GM12878 (cell line): ENCODE results near the gene ADARB1. TPM values are rescaled to one million over a fixed set of nuclear protein-coding genes. Genes with fewer than 3 reads are reported as not detected.

Experiments used
- ATAC-seq: fragments of 200-7000 bp; cut with Tn5 transposase; 3 replicates; pipeline ENCODE4 v1.9.1; 2020; ENCODE audit warnings: mild to moderate bottlenecking, moderate library complexity
- BruUV-seq: library from RNA; stranded (reverse); fragments of 400-500 nt; replicated peaks from 2 replicates; lab custom pipeline; 2021; lab: Mats Ljungman, UMichigan
- CTCF ChIA-PET: fragments of 300-600 bp; sonication (Branson Sonifier 250); formaldehyde crosslinking; extraction: SDS; loops from one replicate; lab custom pipeline; 2021; ENCODE audit warnings: inconsistent platforms; lab: Yijun Ruan, JAX
- POLR2A ChIA-PET: fragments of 350-600 bp; formaldehyde crosslinking; extraction: SDS; loops from one replicate; lab custom pipeline; 2021; ENCODE audit warnings: inconsistent platforms; lab: Charles Lee
- RAD21 ChIA-PET: fragments of 300-600 bp; sonication (Branson Sonifier 250); formaldehyde crosslinking; loops from one replicate; lab custom pipeline; 2023; ENCODE audit warnings: antibody characterized with exemption; ENCODE audit not compliant: unreplicated experiment; lab: Charles Lee
- SMC1A ChIA-PET: fragments of 300-600 bp; sonication (Branson Sonifier 250); formaldehyde crosslinking; loops from one replicate; lab custom pipeline; 2023; ENCODE audit not compliant: unreplicated experiment, uncharacterized antibody; lab: Charles Lee
- DNase-seq: peaks from one replicate; pipeline ENCODE4 v3.0.0-alpha.2; 2011; ENCODE audit warnings: low read depth, low spot score
- FAIRE-seq: peaks from 3 replicates; lab custom pipeline; 2011; peaks lifted over from hg19 to GRCh38; lab: Jason Lieb, UNC
- H2AFZ ChIP-seq: 2 replicates; pipeline ENCODE4 v1.6.0; 2011; ENCODE audit warnings: low read depth, low read length, control low read depth; ENCODE audit not compliant: control insufficient read depth
- H3K27ac ChIP-seq: 2 replicates; pipeline ENCODE4 v1.5.1; 2011; ENCODE audit warnings: control low read depth; ENCODE audit not compliant: control insufficient read depth, insufficient read depth
- H3K27me3 ChIP-seq, 2 experiments: replicated peaks in 1 of 2; 2 replicates each; pipeline versions ENCODE4 v1.6.0 to v1.6.1; 2011; ENCODE audit warnings: low read length in 1 of 2; ENCODE audit not compliant: control insufficient read depth in 2 of 2, insufficient read depth in 2 of 2
- H3K36me3 ChIP-seq, 2 experiments: 2 replicates each; pipeline ENCODE4 v1.5.1; 2011; ENCODE audit warnings: low read length in 1 of 2; ENCODE audit not compliant: control insufficient read depth in 2 of 2, insufficient read depth in 2 of 2
- H3K4me1 ChIP-seq: 2 replicates; pipeline ENCODE4 v1.6.1; 2011; ENCODE audit warnings: mild to moderate bottlenecking, low read length, moderate library complexity, mixed read lengths; ENCODE audit not compliant: control insufficient read depth, insufficient read depth
- H3K4me2 ChIP-seq: 2 replicates; pipeline ENCODE4 v1.6.0; 2011; ENCODE audit warnings: control low read depth; ENCODE audit not compliant: control insufficient read depth, insufficient read depth
- H3K4me3 ChIP-seq: fragments of 200-600 bp; sonication (generic); 2 replicates; pipeline ENCODE4 v1.5.1; 2016
- H3K79me2 ChIP-seq: 2 replicates; pipeline ENCODE4 v1.6.0; 2011; ENCODE audit warnings: low read length; ENCODE audit not compliant: control insufficient read depth, insufficient read depth
- H3K9ac ChIP-seq: 2 replicates; pipeline ENCODE4 v1.8.0; 2011; ENCODE audit warnings: low read length, control low read depth, mixed read lengths; ENCODE audit not compliant: control insufficient read depth, insufficient read depth
- H3K9me3 ChIP-seq: replicated peaks from 3 replicates; pipeline ENCODE4 v1.5.1; 2011; ENCODE audit warnings: mild to moderate bottlenecking, low read length; ENCODE audit not compliant: control insufficient read depth, insufficient read depth
- H4K20me1 ChIP-seq: 2 replicates; pipeline ENCODE4 v1.6.0; 2011; ENCODE audit not compliant: control insufficient read depth, insufficient read depth
- ASH2L ChIP-seq: fragments of 300-600, 200-600 bp; sonication (generic); IDR thresholded peaks from 2 replicates; pipeline ENCODE4 v1.6.1; 2017; ENCODE audit warnings: low read depth, mild to moderate bottlenecking, borderline replicate concordance
- ATF7 ChIP-seq: fragments of 450-650 bp; IDR thresholded peaks from 2 replicates; pipeline ENCODE4 v1.6.1; 2016; ENCODE audit warnings: low read depth, mild to moderate bottlenecking
- FOS ChIP-seq: IDR thresholded peaks from 3 replicates; pipeline ENCODE4 v1.6.1; 2011; ENCODE audit warnings: borderline replicate concordance; ENCODE audit not compliant: insufficient read length; ENCODE audit errors: extremely low read depth
- IRF3 ChIP-seq: fragments of 450-650 bp; IDR thresholded peaks from 2 replicates; pipeline ENCODE4 v1.6.1; 2014; ENCODE audit warnings: mild to moderate bottlenecking
- MAX ChIP-seq: IDR thresholded peaks from 2 replicates; pipeline ENCODE4 v1.6.1; 2012; ENCODE audit warnings: low read depth, low read length, improper control_type of control experiment
- MLLT1 ChIP-seq: fragments of 450-650 bp; IDR thresholded peaks from 2 replicates; pipeline ENCODE4 v1.6.1; 2016; ENCODE audit warnings: mild to moderate bottlenecking
- NFIC ChIP-seq: IDR thresholded peaks from 2 replicates; pipeline ENCODE4 v1.6.1; 2012; ENCODE audit warnings: low read depth, mild to moderate bottlenecking, inconsistent platforms, low read length, moderate library complexity
- PAX5 ChIP-seq: IDR thresholded peaks from 2 replicates; pipeline ENCODE4 v1.6.1; 2011; ENCODE audit warnings: low read depth, low read length, borderline replicate concordance
- POLR2AphosphoS2 ChIP-seq: IDR thresholded peaks from 2 replicates; pipeline ENCODE4 v1.6.1; 2011; ENCODE audit warnings: low read depth, mild to moderate bottlenecking, low read length, improper control_type of control experiment, moderate library complexity
- POLR2AphosphoS5 ChIP-seq: IDR thresholded peaks from 2 replicates; pipeline ENCODE4 v1.6.1; 2011; ENCODE audit warnings: mild to moderate bottlenecking, low read length, inconsistent platforms
- PRDM15 ChIP-seq: fragments of 450-650 bp; formaldehyde crosslinking; IDR thresholded peaks from 2 replicates; pipeline ENCODE4 v1.4.0; 2020; ENCODE audit warnings: mild to moderate bottlenecking, moderate library complexity
- SIX5 ChIP-seq: IDR thresholded peaks from 2 replicates; pipeline ENCODE4 v1.6.1; 2011; ENCODE audit warnings: mild to moderate bottlenecking, low read depth, low read length, moderate library complexity; ENCODE audit not compliant: severe bottlenecking
- SMARCA5 ChIP-seq: fragments of 450-650 bp; IDR thresholded peaks from 2 replicates; pipeline ENCODE4 v1.6.1; 2017; ENCODE audit warnings: mild to moderate bottlenecking
- ZNF687 ChIP-seq: fragments of 450-650 bp; IDR thresholded peaks from 2 replicates; pipeline ENCODE4 v1.6.1; 2017; ENCODE audit warnings: mild to moderate bottlenecking, moderate library complexity
- WGBS: methylation state at CpG from one replicate; pipeline ENCODE4 v1.1.6; 2016; ENCODE audit warnings: low lambda C conversion rate; ENCODE audit not compliant: insufficient replicate concordance, insufficient coverage; ENCODE audit errors: missing lambda C conversion rate; 5-methylcytosine and 5-hydroxymethylcytosine counted together
- in situ Hi-C: fragments of 300-500 bp; cut with MboI; formaldehyde crosslinking; loops from 9 replicates; pipeline ENCODE4 v1.14.3; 2018; ENCODE audit warnings: mixed read lengths
- intact Hi-C: fragments of 100-400 bp; cut with micrococcal nuclease; formaldehyde crosslinking; loops from one replicate; pipeline ENCODE4 v1.14.2; 2022; ENCODE audit not compliant: unreplicated experiment
- polyA plus RNA-seq, 11 experiments: library from polyadenylated mRNA; depleted of rRNA in 4 of 11; unstranded in 6 of 11; stranded (reverse) in 5 of 11; fragments of >200 nt; fragmentation: Nextera tagmentation in 4 of 11; fragmentation: Illumina TruSeq in 1 of 11; extraction: Ambion mirVana in 4 of 11; extraction: Trizol in 1 of 11; gene quantifications; 1 replicate in 1 of 11; 2 replicates in 10 of 11; pipeline versions ENCODE4 v1.2.1 to v1.2.3, GENCODE V29; 2011 to 2016; ENCODE audit warnings: inconsistent platforms in 2 of 11, missing spikeins in 2 of 11, low read depth in 1 of 11
- total RNA-seq, 4 experiments: library from RNA; depleted of rRNA in 3 of 4; stranded (reverse); fragments of >200 nt in 3 of 4; fragmentation: Illumina TruSeq in 1 of 4; extraction: Trizol in 1 of 4; gene quantifications; 2 replicates each; pipeline versions ENCODE4 v1.2.1 to v1.2.3, GENCODE V29; 2013 to 2021

Gene ADARB1
- total and polyA plus RNA-seq, 10 of the 15 experiments (the other 5 are each of a cell fraction or from before 2014, with no cell fraction given) = 5.7 to 61.7 (median 25.3) TPM

DNA sequence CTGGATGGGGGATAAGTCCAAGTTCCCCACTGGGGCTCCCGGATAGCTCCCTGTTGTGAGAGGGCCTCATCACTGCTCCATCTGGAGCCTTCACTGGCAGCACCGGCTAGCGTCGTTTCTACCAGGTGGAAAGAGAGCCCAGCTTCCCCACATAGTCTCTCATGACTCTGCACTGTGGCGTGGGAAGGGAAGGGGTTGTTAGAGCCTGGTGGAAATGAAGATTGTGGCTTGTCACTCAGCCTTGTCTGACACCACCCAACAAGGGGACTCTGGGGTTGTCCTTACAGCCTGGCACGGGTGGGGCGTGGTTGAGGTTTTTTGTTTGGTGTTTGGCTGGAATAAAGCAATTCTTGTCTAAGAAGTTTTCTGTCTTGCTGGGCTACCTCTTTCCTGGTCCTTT is 94.6 kb downstream of the ADARB1 start:
- Histone ChIP-seq H3K27ac (no peak overlapping the region), H3K36me3 (no peaks in the 10 kb centered on the region), H3K9ac (no peak overlapping the region), H3K9me3 (no peaks in the 10 kb centered on the region), H3K4me3 (no peak overlapping the region), H3K4me2 (no peak overlapping the region), H4K20me1 (no peaks in the 10 kb centered on the region), H3K27me3 (no peaks in the 10 kb centered on the region), H3K4me1 (no peaks in the 10 kb centered on the region), H3K79me2 (no peaks in the 10 kb centered on the region), H2AFZ (no peak overlapping the region)
- no peak for DNase-seq
- BruUV-seq = no TSS peak
- ChIA-PET RAD21 (no interaction called here), SMC1A (interaction anchor here (0.8 to 1.4 kb wide), 4 partner anchors 9 to 32 kb away, joined by 3 to 5 read pairs (median 4); no protein-coding TSS in a partner anchor), CTCF (interaction anchor here (0.8 to 3.8 kb wide), 6 partner anchors 10 to 39 kb away, joined by 3 to 18 read pairs (median 3); no protein-coding TSS in a partner anchor), POLR2A (no interaction called here)
- WGBS = 48% methylated on average over 7 of the region's 7 CpGs
- TF ChIP-seq ZNF687 (no peak), MAX (no peak), NFIC (no peak), IRF3 (no peak), MLLT1 (no peak), ASH2L (no peak), SIX5 (no peak), FOS (no peak), POLR2AphosphoS5 (no peak), POLR2AphosphoS2 (no peak), PAX5 (no peak), ATF7 (no peak), PRDM15 (CRISPR knock-in tag) (no peak), SMARCA5 (no peak)
- no peak for FAIRE-seq
- in situ Hi-C loops (no loop called here), intact Hi-C loops (no loop called here)
- ATAC-seq = no peak
